Endothelial cell (in vitro differentiated cells): ENCODE measurements around the gene IFIT5. TPM values are rescaled to one million over a fixed set of nuclear protein-coding genes. Genes with fewer than 3 reads are reported as not detected.
"Not testable (repeated sequence)": the region's sequence is repeated elsewhere in the genome, so short reads cannot be mapped to it uniquely, and the experiment has no call there.

ENCODE experiments used
- DNase-seq: peaks from one replicate; pipeline ENCODE4 v3.0.0; 2021; ENCODE audit warnings: low spot score
- H3K27ac Mint-ChIP-seq: one replicate; pipeline ENCODE4 v1.8.0; 2021; ENCODE audit warnings: mixed read lengths, inconsistent platforms; ENCODE audit not compliant: unreplicated experiment
- H3K27me3 Mint-ChIP-seq: one replicate; pipeline ENCODE4 v1.8.0; 2021; ENCODE audit warnings: mild to moderate bottlenecking, moderate library complexity, mixed read lengths, inconsistent platforms; ENCODE audit not compliant: unreplicated experiment
- H3K36me3 Mint-ChIP-seq: one replicate; pipeline ENCODE4 v1.8.0; 2021; ENCODE audit warnings: mild to moderate bottlenecking, low read depth, mixed read lengths, inconsistent platforms; ENCODE audit not compliant: unreplicated experiment
- H3K4me1 Mint-ChIP-seq: one replicate; pipeline ENCODE4 v1.8.0; 2021; ENCODE audit warnings: mild to moderate bottlenecking, mixed read lengths, inconsistent platforms; ENCODE audit not compliant: unreplicated experiment
- H3K4me3 Mint-ChIP-seq: one replicate; pipeline ENCODE4 v1.8.0; 2021; ENCODE audit warnings: mild to moderate bottlenecking, mixed read lengths, inconsistent platforms; ENCODE audit not compliant: unreplicated experiment
- H3K9me3 Mint-ChIP-seq: one replicate; pipeline ENCODE4 v1.8.0; 2021; ENCODE audit warnings: mixed read lengths, inconsistent platforms; ENCODE audit not compliant: unreplicated experiment
- CTCF ChIP-seq: fragments of 200-600 bp; sonication (generic); IDR thresholded peaks from one replicate; pipeline ENCODE4 v1.5.0; 2021; ENCODE audit warnings: antibody characterized with exemption; ENCODE audit not compliant: unreplicated experiment
- total RNA-seq: library from RNA; stranded (reverse); fragmentation: NEBNext Ultra II Directional; extraction: Animal tissue kit (Norgen Biotek cat#: 25700); gene quantifications from one replicate; pipeline ENCODE4 v1.2.1, GENCODE V29; 2021; ENCODE audit not compliant: unreplicated experiment

IFIT5 gene
- total RNA-seq, 1 donor from 2014 or later: 8.2 TPM

- Mint-ChIP-seq H3K27me3 (peaks cover 2% of the 10 kb centered on the region), H3K9me3 (no peaks in the 10 kb centered on the region), H3K36me3 (no peaks in the 10 kb centered on the region), H3K27ac (no peak overlapping the region), H3K4me3 (no peak overlapping the region), H3K4me1 (no peaks in the 10 kb centered on the region)
- DNase-seq: no peak
- TF ChIP-seq CTCF: no peak
Observed at GRCh38 chr10:89399956-89400355, 14.4 kb upstream of the IFIT5 start.

DNA sequence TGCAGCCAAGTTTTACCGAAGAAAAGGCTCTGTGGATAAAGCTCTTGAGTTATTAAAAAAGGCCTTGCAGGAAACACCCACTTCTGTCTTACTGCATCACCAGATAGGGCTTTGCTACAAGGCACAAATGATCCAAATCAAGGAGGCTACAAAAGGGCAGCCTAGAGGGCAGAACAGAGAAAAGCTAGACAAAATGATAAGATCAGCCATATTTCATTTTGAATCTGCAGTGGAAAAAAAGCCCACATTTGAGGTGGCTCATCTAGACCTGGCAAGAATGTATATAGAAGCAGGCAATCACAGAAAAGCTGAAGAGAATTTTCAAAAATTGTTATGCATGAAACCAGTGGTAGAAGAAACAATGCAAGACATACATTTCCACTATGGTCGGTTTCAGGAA lies 11.3 kb upstream of the IFIT5 start:
- TF ChIP-seq CTCF: no peak
- peaks cover 2% of the 10 kb centered on the region for H3K27me3 Mint-ChIP-seq
- no peaks in the 10 kb centered on the region for H3K4me1 Mint-ChIP-seq
- H3K9me3 Mint-ChIP-seq: no peaks in the 10 kb centered on the region
- peaks cover 14% of the 10 kb centered on the region for H3K36me3 Mint-ChIP-seq
- H3K27ac Mint-ChIP-seq: no peak overlapping the region
- DNase-seq: no peak
- no peak overlapping the region for H3K4me3 Mint-ChIP-seq

DNA sequence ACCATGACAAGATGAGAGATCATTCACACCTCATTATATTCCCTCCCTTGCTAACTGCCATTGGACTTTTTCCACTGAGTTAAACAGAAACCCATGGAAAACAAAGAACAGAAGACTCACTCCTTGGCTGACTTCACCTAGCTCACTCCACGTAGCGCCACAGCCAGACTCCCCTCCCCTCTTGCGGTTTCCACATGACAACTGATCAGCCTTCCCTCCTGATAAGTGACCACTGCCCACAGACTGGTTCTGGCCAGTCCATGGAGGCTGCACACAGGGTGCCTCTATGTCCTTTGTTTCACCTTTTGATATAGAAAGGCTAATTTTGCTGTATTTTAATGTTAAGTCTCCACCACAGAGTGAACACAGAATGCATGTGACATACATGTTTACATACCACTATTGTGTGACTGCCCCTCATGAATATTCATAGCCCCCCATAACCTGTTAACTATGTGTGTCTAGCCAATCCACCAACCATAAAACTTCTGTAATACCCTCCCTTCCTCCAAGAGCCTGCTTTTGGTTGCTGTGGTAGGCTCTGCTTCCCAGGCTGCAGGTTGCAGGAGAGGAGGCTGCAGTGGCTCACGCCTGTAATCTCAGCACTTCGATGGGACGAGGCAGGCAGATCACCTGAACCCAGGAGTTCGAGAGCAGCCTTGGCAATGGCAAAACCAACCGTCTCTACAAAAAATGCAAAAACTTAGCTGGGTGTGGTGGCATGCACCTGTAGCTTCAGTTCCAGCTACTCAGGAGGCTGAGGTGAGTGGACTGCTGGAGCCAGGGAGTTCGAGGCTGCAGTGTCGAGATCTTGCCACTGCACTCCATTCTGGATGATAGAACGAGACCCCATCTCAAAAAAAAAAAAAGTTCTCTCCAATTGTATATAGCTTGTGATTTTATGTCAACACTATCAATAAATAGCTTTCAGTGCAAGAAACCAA lies 10.0 kb upstream of the IFIT5 start:
- Mint-ChIP-seq H3K36me3 (peaks cover 14% of the 10 kb centered on the region), H3K9me3 (no peaks in the 10 kb centered on the region), H3K27me3 (peaks cover 2% of the 10 kb centered on the region), H3K4me3 (peak overlapping the region; percentile 3), H3K27ac (no peak overlapping the region), H3K4me1 (no peaks in the 10 kb centered on the region)
- no peak for DNase-seq
- TF ChIP-seq CTCF: no peak

DNA sequence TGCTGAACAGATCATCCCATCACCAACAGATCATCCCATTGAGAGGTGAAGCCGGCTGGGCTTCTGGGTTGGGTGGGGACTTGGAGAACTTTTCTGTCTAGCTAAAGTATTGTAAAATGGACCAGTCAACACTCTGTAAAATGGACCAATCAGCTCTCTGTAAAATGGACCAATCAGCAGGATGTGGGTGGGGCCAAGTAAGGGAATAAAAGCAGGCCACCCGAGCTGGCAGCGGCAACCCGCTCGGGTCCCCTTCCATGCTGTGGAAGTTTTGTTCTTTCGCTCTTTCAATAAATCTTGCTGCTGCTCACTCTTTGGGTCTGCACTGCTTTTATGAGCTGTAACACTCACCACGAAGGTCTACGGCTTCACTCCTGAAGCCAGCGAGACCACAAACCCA lies 8.2 kb upstream of the IFIT5 start:
- not testable (repeated sequence) for H3K27ac Mint-ChIP-seq, H3K4me1 Mint-ChIP-seq, H3K9me3 Mint-ChIP-seq, DNase-seq, H3K27me3 Mint-ChIP-seq
- H3K36me3 Mint-ChIP-seq: peaks cover 14% of the 10 kb centered on the region
- H3K4me3 Mint-ChIP-seq: peak overlapping the region; percentile 78

DNA sequence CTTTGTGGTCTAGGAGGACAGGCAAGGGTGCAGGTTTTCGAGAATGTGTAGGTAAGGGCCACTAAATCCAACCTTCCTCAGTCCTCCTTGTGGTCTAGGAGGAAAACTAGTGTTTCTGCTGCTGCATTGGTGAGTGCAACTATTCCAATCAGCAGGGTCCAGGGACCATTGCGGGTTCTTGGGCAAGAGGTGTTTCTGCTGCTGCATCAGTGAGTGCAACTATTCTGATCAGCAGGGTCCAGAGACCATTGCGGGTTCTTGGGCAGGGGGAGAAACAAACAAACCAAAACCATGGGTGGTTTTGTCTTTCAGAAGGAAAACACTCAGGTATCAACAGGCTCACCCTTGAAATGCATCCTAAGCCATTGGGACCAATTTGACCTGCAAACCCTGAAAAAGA lies 6.6 kb upstream of the IFIT5 start:
- not testable (repeated sequence) for H3K4me3 Mint-ChIP-seq, H3K27me3 Mint-ChIP-seq, H3K9me3 Mint-ChIP-seq, H3K27ac Mint-ChIP-seq, H3K4me1 Mint-ChIP-seq, DNase-seq
- H3K36me3 Mint-ChIP-seq: peaks cover 14% of the 10 kb centered on the region

DNA sequence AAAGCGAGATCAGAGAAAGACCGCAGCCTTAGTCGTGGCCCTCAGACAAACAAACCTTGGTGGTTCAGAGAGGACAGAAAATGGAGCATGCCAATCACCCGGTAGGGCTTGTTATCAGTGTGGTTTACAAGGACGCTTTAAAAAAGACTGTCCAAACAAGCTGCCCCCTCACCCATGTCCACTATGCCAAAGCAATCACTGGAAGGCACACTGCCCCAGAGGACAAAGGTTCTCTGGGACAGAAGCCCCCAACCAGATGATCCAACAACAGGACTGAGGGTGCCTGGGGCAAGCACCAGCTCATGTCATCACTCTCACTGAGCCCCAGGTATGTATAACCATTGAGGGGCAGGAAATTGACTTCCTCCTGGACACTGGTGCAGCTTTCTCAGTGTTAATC lies 5.1 kb upstream of the IFIT5 start:
- not testable (repeated sequence) for H3K4me3 Mint-ChIP-seq, H3K27me3 Mint-ChIP-seq, H3K9me3 Mint-ChIP-seq, DNase-seq, H3K27ac Mint-ChIP-seq, H3K4me1 Mint-ChIP-seq
- peaks cover 14% of the 10 kb centered on the region for H3K36me3 Mint-ChIP-seq

- H3K4me3 Mint-ChIP-seq, H3K4me1 Mint-ChIP-seq, H3K27me3 Mint-ChIP-seq, DNase-seq, H3K9me3 Mint-ChIP-seq, H3K27ac Mint-ChIP-seq: not testable (repeated sequence)
- peaks cover 19% of the 10 kb centered on the region for H3K36me3 Mint-ChIP-seq
Observed at GRCh38 chr10:89410551-89410950, 3.8 kb upstream of the IFIT5 start.

GRCh38 chr10:89411135-89411534 lies 3.2 kb upstream of the IFIT5 start:
- Mint-ChIP-seq H3K27me3 (peaks cover 11% of the 10 kb centered on the region), H3K36me3 (peaks cover 19% of the 10 kb centered on the region)
- H3K27ac Mint-ChIP-seq, H3K4me1 Mint-ChIP-seq, H3K9me3 Mint-ChIP-seq, H3K4me3 Mint-ChIP-seq, DNase-seq: not testable (repeated sequence)

GRCh38 chr10:89412276-89412675 lies 2.1 kb upstream of the IFIT5 start:
- H3K27me3 Mint-ChIP-seq: peaks cover 11% of the 10 kb centered on the region
- H3K36me3 Mint-ChIP-seq: peaks cover 11% of the 10 kb centered on the region
- H3K9me3 Mint-ChIP-seq, H3K4me3 Mint-ChIP-seq, DNase-seq, H3K27ac Mint-ChIP-seq, H3K4me1 Mint-ChIP-seq: not testable (repeated sequence)
